ENCODE measurements around the gene SGPP1.

DNA sequence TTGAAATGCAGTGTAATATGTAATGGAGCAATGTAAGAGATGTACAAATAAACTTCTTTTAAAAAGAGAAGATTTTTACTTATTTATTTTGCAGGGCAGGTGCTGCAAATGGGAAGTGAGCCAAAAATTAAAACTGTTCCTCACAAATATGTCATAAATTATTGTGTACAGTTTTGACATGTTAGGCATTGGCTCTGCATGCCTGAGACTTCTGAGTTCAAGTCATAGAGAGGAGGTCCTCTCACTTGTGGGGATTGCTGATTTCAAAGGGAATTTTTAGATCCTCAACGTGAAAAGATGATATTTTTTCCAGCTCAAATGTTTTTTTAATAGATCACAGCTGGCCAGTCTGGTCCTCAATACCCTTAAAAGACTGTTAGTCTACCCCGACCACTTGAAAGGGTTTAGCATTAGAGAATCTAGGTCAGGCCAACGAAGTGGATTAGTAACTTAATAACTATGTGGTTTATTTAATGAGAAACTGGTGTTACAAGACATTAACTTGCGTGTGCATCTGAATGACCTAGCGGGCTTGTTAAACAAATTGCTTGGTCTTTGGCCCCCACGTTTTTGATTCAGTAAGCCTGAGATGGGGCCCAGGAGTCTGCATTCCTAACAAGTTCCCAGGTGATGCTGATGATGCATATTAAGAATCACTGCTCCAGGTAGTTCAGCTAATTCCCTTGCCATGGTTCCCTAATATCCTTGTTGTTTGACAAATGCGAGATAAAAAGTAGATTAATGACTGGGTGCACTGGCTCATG lies 55.3 kb downstream of the SGPP1 start:
- TF ChIP-seq, protein P1, sequence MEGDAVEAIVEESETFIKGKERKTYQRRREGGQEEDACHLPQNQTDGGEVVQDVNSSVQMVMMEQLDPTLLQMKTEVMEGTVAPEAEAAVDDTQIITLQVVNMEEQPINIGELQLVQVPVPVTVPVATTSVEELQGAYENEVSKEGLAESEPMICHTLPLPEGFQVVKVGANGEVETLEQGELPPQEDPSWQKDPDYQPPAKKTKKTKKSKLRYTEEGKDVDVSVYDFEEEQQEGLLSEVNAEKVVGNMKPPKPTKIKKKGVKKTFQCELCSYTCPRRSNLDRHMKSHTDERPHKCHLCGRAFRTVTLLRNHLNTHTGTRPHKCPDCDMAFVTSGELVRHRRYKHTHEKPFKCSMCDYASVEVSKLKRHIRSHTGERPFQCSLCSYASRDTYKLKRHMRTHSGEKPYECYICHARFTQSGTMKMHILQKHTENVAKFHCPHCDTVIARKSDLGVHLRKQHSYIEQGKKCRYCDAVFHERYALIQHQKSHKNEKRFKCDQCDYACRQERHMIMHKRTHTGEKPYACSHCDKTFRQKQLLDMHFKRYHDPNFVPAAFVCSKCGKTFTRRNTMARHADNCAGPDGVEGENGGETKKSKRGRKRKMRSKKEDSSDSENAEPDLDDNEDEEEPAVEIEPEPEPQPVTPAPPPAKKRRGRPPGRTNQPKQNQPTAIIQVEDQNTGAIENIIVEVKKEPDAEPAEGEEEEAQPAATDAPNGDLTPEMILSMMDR (IDR thresholded peaks at IDR 0.05), result no peak
- TF ChIP-seq POLR2A (IDR thresholded peaks at IDR 0.05), result no peak
